ENCODE results near the gene HTR7.

GRCh38 chr10:90701428-90701827 lies 156.4 kb downstream of the HTR7 start:
- TF ChIP-seq EZH2 (IDR thresholded peaks at IDR 0.05; ENCODE audit: borderline replicate concordance, low read depth, low read length, severe bottlenecking) (no peak), CTCF (IDR thresholded peaks at IDR 0.05; ENCODE audit: borderline replicate concordance, extremely low read depth, low read length, poor library complexity, severe bottlenecking) (no peak)

Measured in DND-41 (cell line).